ENCODE results near the gene DPP8.

Gene DPP8

GRCh38 chr15:65409036-65409631 is 108.4 kb downstream of the DPP8 start:
- Histone ChIP-seq H3K4me1 (ENCODE audit: control insufficient read depth, insufficient read depth, low read length, poor library complexity, severe bottlenecking) (no peaks in the 10 kb centered on the region), H3K4me3 (ENCODE audit: insufficient read depth, low read depth, low read length, poor library complexity, severe bottlenecking) (no peak overlapping the region), H3K27ac (ENCODE audit: insufficient read depth, low read length, poor library complexity, severe bottlenecking) (no peak overlapping the region), H3K27me3 (replicated peaks; ENCODE audit: control insufficient read depth, insufficient read depth, low read length, poor library complexity, severe bottlenecking) (no peaks in the 10 kb centered on the region), H3K36me3 (ENCODE audit: control insufficient read depth, insufficient read depth, low read length) (no peaks in the 10 kb centered on the region), H3K9me3 (ENCODE audit: control insufficient read depth, low read length) (no peaks in the 10 kb centered on the region)
- DNase-seq, result no peak

- Histone ChIP-seq H3K9me3 (ENCODE audit: control insufficient read depth, low read length) (no peaks in the 10 kb centered on the region), H3K36me3 (ENCODE audit: control insufficient read depth, insufficient read depth, low read length) (no peaks in the 10 kb centered on the region), H3K27me3 (replicated peaks; ENCODE audit: control insufficient read depth, insufficient read depth, low read length, poor library complexity, severe bottlenecking) (no peaks in the 10 kb centered on the region), H3K27ac (ENCODE audit: insufficient read depth, low read length, poor library complexity, severe bottlenecking) (no peak overlapping the region), H3K4me3 (ENCODE audit: insufficient read depth, low read depth, low read length, poor library complexity, severe bottlenecking) (no peak overlapping the region), H3K4me1 (ENCODE audit: control insufficient read depth, insufficient read depth, low read length, poor library complexity, severe bottlenecking) (no peaks in the 10 kb centered on the region)
- DNase-seq, result no peak
Observed at GRCh38 chr15:65408324-65409035, 109.0 kb downstream of the DPP8 start.

GRCh38 chr15:65406424-65407000 is 111.0 kb downstream of the DPP8 start:
- Histone ChIP-seq H3K9me3 (ENCODE audit: control insufficient read depth, low read length) (no peaks in the 10 kb centered on the region), H3K36me3 (ENCODE audit: control insufficient read depth, insufficient read depth, low read length) (no peaks in the 10 kb centered on the region), H3K27me3 (replicated peaks; ENCODE audit: control insufficient read depth, insufficient read depth, low read length, poor library complexity, severe bottlenecking) (no peaks in the 10 kb centered on the region), H3K4me3 (ENCODE audit: insufficient read depth, low read depth, low read length, poor library complexity, severe bottlenecking) (no peak overlapping the region), H3K4me1 (ENCODE audit: control insufficient read depth, insufficient read depth, low read length, poor library complexity, severe bottlenecking) (no peaks in the 10 kb centered on the region), H3K27ac (ENCODE audit: insufficient read depth, low read length, poor library complexity, severe bottlenecking) (no peak overlapping the region)
- no peak for DNase-seq

DNA sequence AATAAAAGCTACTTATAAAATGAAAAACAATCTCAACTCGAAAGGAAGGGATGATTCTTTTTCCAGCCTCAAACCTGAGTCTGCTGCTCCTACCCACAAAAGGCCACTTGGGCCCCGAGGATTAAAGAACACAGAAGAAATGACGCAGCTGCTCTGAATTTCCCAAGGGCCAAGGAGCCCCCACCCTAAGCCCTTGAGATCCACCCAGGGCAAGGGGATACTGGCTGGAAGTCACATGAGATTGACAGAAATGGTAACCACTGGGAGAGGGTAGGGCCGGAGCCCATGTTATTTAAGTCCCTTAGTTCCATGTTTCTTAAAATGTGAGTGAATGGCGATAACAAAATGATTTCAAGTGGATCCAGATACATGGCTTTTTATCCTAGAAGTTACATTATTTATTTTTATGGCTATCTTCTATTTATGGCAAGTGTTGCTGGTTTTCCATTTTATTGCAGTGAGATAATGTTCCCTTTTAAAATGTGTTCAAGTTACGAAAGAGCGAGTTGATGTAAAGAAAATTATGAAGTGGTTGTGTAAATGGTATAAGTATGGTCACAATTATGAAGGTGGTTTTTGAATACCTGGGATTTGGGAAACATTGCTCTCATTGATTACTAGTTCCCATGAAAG is 111.6 kb downstream of the DPP8 start:
- Histone ChIP-seq H3K9me3 (ENCODE audit: control insufficient read depth, low read length) (no peaks in the 10 kb centered on the region), H3K36me3 (ENCODE audit: control insufficient read depth, insufficient read depth, low read length) (no peaks in the 10 kb centered on the region), H3K27me3 (replicated peaks; ENCODE audit: control insufficient read depth, insufficient read depth, low read length, poor library complexity, severe bottlenecking) (no peaks in the 10 kb centered on the region), H3K27ac (ENCODE audit: insufficient read depth, low read length, poor library complexity, severe bottlenecking) (no peak overlapping the region), H3K4me1 (ENCODE audit: control insufficient read depth, insufficient read depth, low read length, poor library complexity, severe bottlenecking) (no peaks in the 10 kb centered on the region), H3K4me3 (ENCODE audit: insufficient read depth, low read depth, low read length, poor library complexity, severe bottlenecking) (no peak overlapping the region)
- no peak for DNase-seq

DNA sequence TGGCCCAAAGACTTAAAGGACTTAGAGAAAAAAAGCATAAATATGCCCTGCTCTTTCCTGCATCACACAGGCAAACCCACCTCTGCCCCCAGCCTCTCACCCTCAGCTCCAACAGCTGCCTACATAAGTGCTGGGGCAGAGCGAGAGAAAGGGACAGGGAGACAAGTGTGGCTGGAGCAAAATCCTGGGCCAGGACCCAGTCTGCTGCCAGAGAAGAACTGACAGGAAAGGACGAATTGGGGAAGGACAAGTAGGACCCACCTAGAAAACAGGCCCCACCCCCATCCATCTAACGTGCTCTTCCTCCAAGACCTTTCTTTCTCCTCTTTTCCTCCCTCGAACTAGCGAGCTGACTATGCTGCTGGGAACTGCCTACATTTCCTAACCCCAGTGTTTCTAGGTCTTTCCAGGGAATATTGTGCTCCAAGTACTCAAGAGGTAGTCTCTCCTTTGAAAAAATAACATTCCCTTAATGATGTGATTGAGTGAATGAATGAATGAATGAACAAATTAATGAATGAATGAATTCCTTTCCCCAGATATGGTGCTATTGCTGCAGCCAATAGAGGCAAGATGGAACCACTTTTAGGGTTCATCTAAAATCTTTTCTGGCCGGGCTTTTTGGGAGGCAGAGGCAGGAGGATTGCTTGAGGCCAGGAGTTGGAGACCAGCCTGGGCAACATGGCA is 113.2 kb downstream of the DPP8 start:
- Histone ChIP-seq H3K4me1 (ENCODE audit: control insufficient read depth, insufficient read depth, low read length, poor library complexity, severe bottlenecking) (no peaks in the 10 kb centered on the region), H3K27ac (ENCODE audit: insufficient read depth, low read length, poor library complexity, severe bottlenecking) (no peak overlapping the region), H3K4me3 (ENCODE audit: insufficient read depth, low read depth, low read length, poor library complexity, severe bottlenecking) (no peak overlapping the region), H3K27me3 (replicated peaks; ENCODE audit: control insufficient read depth, insufficient read depth, low read length, poor library complexity, severe bottlenecking) (no peaks in the 10 kb centered on the region), H3K36me3 (ENCODE audit: control insufficient read depth, insufficient read depth, low read length) (no peaks in the 10 kb centered on the region), H3K9me3 (ENCODE audit: control insufficient read depth, low read length) (no peaks in the 10 kb centered on the region)
- no peak for DNase-seq

- no peak for DNase-seq
- Histone ChIP-seq H3K36me3 (ENCODE audit: control insufficient read depth, insufficient read depth, low read length) (no peaks in the 10 kb centered on the region), H3K27me3 (replicated peaks; ENCODE audit: control insufficient read depth, insufficient read depth, low read length, poor library complexity, severe bottlenecking) (no peaks in the 10 kb centered on the region), H3K9me3 (ENCODE audit: control insufficient read depth, low read length) (no peaks in the 10 kb centered on the region), H3K27ac (ENCODE audit: insufficient read depth, low read length, poor library complexity, severe bottlenecking) (no peak overlapping the region), H3K4me3 (ENCODE audit: insufficient read depth, low read depth, low read length, poor library complexity, severe bottlenecking) (no peak overlapping the region), H3K4me1 (ENCODE audit: control insufficient read depth, insufficient read depth, low read length, poor library complexity, severe bottlenecking) (no peaks in the 10 kb centered on the region)
Observed at GRCh38 chr15:65402961-65403360, 114.5 kb downstream of the DPP8 start.

GRCh38 chr15:65401611-65402240 is 115.8 kb downstream of the DPP8 start:
- no peaks in the 10 kb centered on the region for H3K4me1 ChIP-seq (ENCODE audit: control insufficient read depth, insufficient read depth, low read length, poor library complexity, severe bottlenecking)
- H3K27ac ChIP-seq (ENCODE audit: insufficient read depth, low read length, poor library complexity, severe bottlenecking), result no peak overlapping the region
- no peaks in the 10 kb centered on the region for H3K9me3 ChIP-seq (ENCODE audit: control insufficient read depth, low read length)
- no peaks in the 10 kb centered on the region for H3K27me3 ChIP-seq (replicated peaks; ENCODE audit: control insufficient read depth, insufficient read depth, low read length, poor library complexity, severe bottlenecking)
- DNase-seq, result no peak
- H3K36me3 ChIP-seq (ENCODE audit: control insufficient read depth, insufficient read depth, low read length), result no peaks in the 10 kb centered on the region
- H3K4me3 ChIP-seq (ENCODE audit: insufficient read depth, low read depth, low read length, poor library complexity, severe bottlenecking), result no peak overlapping the region

- peak in 1 of 3 donors; percentile 20 for DNase-seq
- no peak overlapping the region for H3K4me3 ChIP-seq (ENCODE audit: insufficient read depth, low read depth, low read length, poor library complexity, severe bottlenecking)
- H3K27ac ChIP-seq (ENCODE audit: insufficient read depth, low read length, poor library complexity, severe bottlenecking), result no peak overlapping the region
- no peaks in the 10 kb centered on the region for H3K36me3 ChIP-seq (ENCODE audit: control insufficient read depth, insufficient read depth, low read length)
- H3K27me3 ChIP-seq (replicated peaks; ENCODE audit: control insufficient read depth, insufficient read depth, low read length, poor library complexity, severe bottlenecking), result peaks cover 4% of the 10 kb centered on the region
- H3K4me1 ChIP-seq (ENCODE audit: control insufficient read depth, insufficient read depth, low read length, poor library complexity, severe bottlenecking), result no peaks in the 10 kb centered on the region
- no peaks in the 10 kb centered on the region for H3K9me3 ChIP-seq (ENCODE audit: control insufficient read depth, low read length)
Observed at GRCh38 chr15:65400760-65401610, 116.5 kb downstream of the DPP8 start.

GRCh38 chr15:65399997-65400396 is 117.5 kb downstream of the DPP8 start:
- H3K9me3 ChIP-seq (ENCODE audit: control insufficient read depth, low read length), result no peaks in the 10 kb centered on the region
- DNase-seq, result no peak
- no peak overlapping the region for H3K27ac ChIP-seq (ENCODE audit: insufficient read depth, low read length, poor library complexity, severe bottlenecking)
- peaks cover 4% of the 10 kb centered on the region for H3K4me1 ChIP-seq (ENCODE audit: control insufficient read depth, insufficient read depth, low read length, poor library complexity, severe bottlenecking)
- no peak overlapping the region for H3K4me3 ChIP-seq (ENCODE audit: insufficient read depth, low read depth, low read length, poor library complexity, severe bottlenecking)
- no peaks in the 10 kb centered on the region for H3K36me3 ChIP-seq (ENCODE audit: control insufficient read depth, insufficient read depth, low read length)
- peaks cover 12% of the 10 kb centered on the region for H3K27me3 ChIP-seq (replicated peaks; ENCODE audit: control insufficient read depth, insufficient read depth, low read length, poor library complexity, severe bottlenecking)

Measured in effector memory CD4-positive, alpha-beta T cell (primary cell).